Prostate gland (tissue), 2 donors: ENCODE results near the gene TRNP1.

Experiments used
- POLR2A ChIP-seq: fragments of 450-650 bp; IDR thresholded peaks from one replicate; pipeline ENCODE4 v1.6.1; 2016; ENCODE audit warnings: antibody characterized with exemption, mild to moderate bottlenecking
- POLR2AphosphoS5 ChIP-seq: sonication (generic); formaldehyde crosslinking; IDR thresholded peaks from one replicate; pipeline ENCODE4 v1.6.1; 2017; ENCODE audit warnings: antibody characterized with exemption
- TF ChIP-seq, protein P1 (sequence below), 4 experiments: fragments of 200-600 bp in 2 of 4; fragments of 450-650 bp in 2 of 4; sonication (generic) in 2 of 4; IDR thresholded peaks; 1 replicate in 3 of 4; 2 replicates in 1 of 4; pipeline ENCODE4 v1.5.1; 2016 to 2019; ENCODE audit warnings: antibody characterized with exemption in 4 of 4, mild to moderate bottlenecking in 2 of 4, moderate library complexity in 2 of 4

DNA sequence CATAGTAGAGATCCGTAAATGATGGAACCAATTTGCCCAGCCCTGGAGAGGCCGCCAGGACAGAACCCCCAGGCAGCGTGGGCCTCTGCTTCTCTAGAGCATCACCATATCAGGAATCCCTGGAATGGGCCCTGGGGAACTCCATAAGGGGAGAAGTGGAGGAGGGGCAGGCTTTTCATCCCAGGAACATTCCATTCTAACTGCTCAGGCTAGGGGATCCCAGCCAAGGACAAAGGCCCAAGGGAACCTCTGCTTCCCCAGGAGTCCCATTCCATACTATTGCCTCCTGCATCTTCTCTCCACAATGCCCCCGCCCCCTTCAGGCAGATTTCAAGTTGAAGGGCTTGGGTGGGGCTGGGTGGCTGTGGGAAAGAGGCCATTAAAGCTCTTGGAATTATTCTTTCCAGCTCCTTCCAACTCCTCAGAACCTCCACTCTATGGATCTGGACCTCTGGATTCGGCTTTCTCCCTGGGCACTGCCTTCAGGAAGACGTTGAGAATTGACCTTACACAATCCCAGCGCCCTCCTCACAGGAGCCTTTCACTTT is 6.0 kb downstream of the TRNP1 start:
- TF ChIP-seq POLR2A (no peak), POLR2AphosphoS5 (peak; percentile 90)
- TF ChIP-seq, protein P1, sequence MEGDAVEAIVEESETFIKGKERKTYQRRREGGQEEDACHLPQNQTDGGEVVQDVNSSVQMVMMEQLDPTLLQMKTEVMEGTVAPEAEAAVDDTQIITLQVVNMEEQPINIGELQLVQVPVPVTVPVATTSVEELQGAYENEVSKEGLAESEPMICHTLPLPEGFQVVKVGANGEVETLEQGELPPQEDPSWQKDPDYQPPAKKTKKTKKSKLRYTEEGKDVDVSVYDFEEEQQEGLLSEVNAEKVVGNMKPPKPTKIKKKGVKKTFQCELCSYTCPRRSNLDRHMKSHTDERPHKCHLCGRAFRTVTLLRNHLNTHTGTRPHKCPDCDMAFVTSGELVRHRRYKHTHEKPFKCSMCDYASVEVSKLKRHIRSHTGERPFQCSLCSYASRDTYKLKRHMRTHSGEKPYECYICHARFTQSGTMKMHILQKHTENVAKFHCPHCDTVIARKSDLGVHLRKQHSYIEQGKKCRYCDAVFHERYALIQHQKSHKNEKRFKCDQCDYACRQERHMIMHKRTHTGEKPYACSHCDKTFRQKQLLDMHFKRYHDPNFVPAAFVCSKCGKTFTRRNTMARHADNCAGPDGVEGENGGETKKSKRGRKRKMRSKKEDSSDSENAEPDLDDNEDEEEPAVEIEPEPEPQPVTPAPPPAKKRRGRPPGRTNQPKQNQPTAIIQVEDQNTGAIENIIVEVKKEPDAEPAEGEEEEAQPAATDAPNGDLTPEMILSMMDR (IDR thresholded peaks at IDR 0.05): no peak
